Spleen (tissue), 11 donors: Measurements from ENCODE around the gene RABGEF1. TPM values are rescaled to one million over a fixed set of nuclear protein-coding genes. Genes with fewer than 3 reads are reported as not detected.
"Not testable (repeated sequence)": the region's sequence is repeated elsewhere in the genome, so short reads cannot be mapped to it uniquely, and the experiment has no call there.

ENCODE experiments used
- DNase-seq: peaks from one replicate; pipeline ENCODE4 v3.0.0-alpha.2; 2020
- H3K27ac ChIP-seq, 8 donors: fragments of 200-600 bp; sonication (generic) in 7 of 8; 1 replicate in 4 of 8; 2 replicates in 4 of 8; pipeline versions ENCODE4 v1.5.0 to v1.8.0; 2016 to 2021; ENCODE audit warnings: inconsistent platforms in 4 of 8, mild to moderate bottlenecking in 4 of 8, moderate library complexity in 1 of 8
- H3K27me3 ChIP-seq, 7 donors: fragments of 200-600 bp; sonication (generic) in 6 of 7; replicated peaks in 1 of 7; 1 replicate in 4 of 7; 2 replicates in 3 of 7; pipeline versions ENCODE4 v1.5.0 to v1.8.0; 2016 to 2021; ENCODE audit warnings: inconsistent platforms in 3 of 7, mild to moderate bottlenecking in 1 of 7
- H3K36me3 ChIP-seq, 6 donors: fragments of 200-600 bp; sonication (generic) in 5 of 6; 1 replicate in 4 of 6; 2 replicates in 2 of 6; pipeline versions ENCODE4 v1.5.0 to v1.8.0; 2016 to 2021; ENCODE audit warnings: inconsistent platforms in 2 of 6
- H3K4me1 ChIP-seq, 6 donors: fragments of 200-600 bp; sonication (generic) in 5 of 6; 1 replicate in 3 of 6; 2 replicates in 3 of 6; pipeline versions ENCODE4 v1.5.0 to v1.8.0; 2016 to 2021; ENCODE audit warnings: inconsistent platforms in 3 of 6
- H3K4me3 ChIP-seq, 8 donors: fragments of 200-600 bp; sonication (generic) in 7 of 8; 1 replicate in 4 of 8; 2 replicates in 4 of 8; pipeline versions ENCODE4 v1.5.0 to v1.8.0; 2016 to 2021; ENCODE audit warnings: inconsistent platforms in 4 of 8, mild to moderate bottlenecking in 4 of 8, moderate library complexity in 2 of 8
- H3K9me3 ChIP-seq, 8 donors: fragments of 200-600 bp; sonication (generic) in 7 of 8; 1 replicate in 4 of 8; 2 replicates in 4 of 8; pipeline versions ENCODE4 v1.5.0 to v1.8.0; 2016 to 2021; ENCODE audit warnings: inconsistent platforms in 4 of 8
- POLR2A ChIP-seq, 3 donors: fragments of 450-650 bp; IDR thresholded peaks; one replicate each; pipeline ENCODE4 v1.5.1; 2017; ENCODE audit warnings: antibody characterized with exemption in 3 of 3, mild to moderate bottlenecking in 1 of 3
- POLR2AphosphoS5 ChIP-seq, 3 donors: sonication (generic); formaldehyde crosslinking; IDR thresholded peaks; one replicate each; pipeline ENCODE4 v1.5.1; 2017; ENCODE audit warnings: antibody characterized with exemption in 3 of 3
- WGBS, 5 donors: extraction: QIAGEN DNeasy Blood & Tissue Kit in 3 of 5; methylation state at CpG; one replicate each; pipeline versions ENCODE4 v1.1.5 to v1.1.7; 2013 to 2018; 5-methylcytosine and 5-hydroxymethylcytosine counted together
- intact Hi-C: fragments of 100-400 bp; cut with DNase I; formaldehyde crosslinking; loops from one replicate; pipeline ENCODE4 v1.15.0; 2023; ENCODE audit warnings: low total_unique reads
- polyA plus RNA-seq, 3 donors: library from polyadenylated mRNA; stranded (reverse); fragments of 200-250 nt; gene quantifications; one replicate each; pipeline ENCODE4 v1.2.1, GENCODE V29; 2013
- total RNA-seq, 7 donors: library from RNA; depleted of rRNA in 3 of 7; stranded (reverse); fragments of >200 nt in 3 of 7; fragmentation: NEBNext Ultra II Directional in 4 of 7; extraction: Animal tissue kit (Norgen Biotek cat#: 25700) in 4 of 7; gene quantifications; one replicate each; pipeline versions ENCODE4 v1.1.0 to v1.2.1, GENCODE V29; 2016 to 2021
- TF ChIP-seq, protein P1 (sequence below), 11 experiments: fragments of 200-600 bp in 7 of 11; fragments of 450-650 bp in 4 of 11; sonication (generic) in 4 of 11; IDR thresholded peaks in 8 of 11; conservative IDR thresholded peaks in 3 of 11; 1 replicate in 7 of 11; 2 replicates in 4 of 11; pipeline versions ENCODE4 v1.4.0 to v1.8.0; 2016 to 2021; ENCODE audit warnings: antibody characterized with exemption in 11 of 11, inconsistent platforms in 4 of 11, mild to moderate bottlenecking in 1 of 11
- donor health status: healthy with polysubstance abuse.
- donor health status: DM: no; HTN: no; CAD: no; lungs with moderate emphysema.
- donor health status: DM: no; HTN: no; CAD: no.
- donor health status: Bipolar disorder and iron deficiency.
- donor health status: healthy.
- donor health status: DM: no; HTN: no; CAD: no.
- donor health status: DM: yes; HTN: yes; CAD: no.

Gene RABGEF1
- total and polyA plus RNA-seq, 10 donors: 8.3 to 39.6 (median 27.4) TPM

DNA sequence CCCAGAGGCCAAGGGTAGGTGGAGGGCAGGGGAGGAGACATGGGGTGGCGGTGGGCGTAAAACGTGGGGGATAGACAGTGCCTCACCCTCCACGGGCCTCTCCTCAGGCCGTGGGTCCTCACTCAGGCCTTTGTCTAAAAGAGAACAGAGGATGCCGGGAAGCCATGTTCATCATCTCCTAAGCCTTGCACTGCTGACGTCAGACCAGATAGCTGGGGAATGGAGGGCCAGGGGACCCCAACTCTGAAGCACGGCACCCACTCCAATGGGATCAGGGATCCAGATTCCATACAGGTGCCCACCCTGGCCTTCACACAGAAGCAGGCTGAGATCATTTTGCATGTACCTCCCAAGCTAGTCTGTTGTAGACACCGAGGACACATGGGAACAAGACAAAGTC is 97.1 kb downstream of the RABGEF1 start:
- Histone ChIP-seq H3K27ac (no peak overlapping the region), H3K4me1 (peaks cover 0 to under 1% (median 0%) of the 10 kb centered on the region in 6 donors), H3K36me3 (no peaks in the 10 kb centered on the region), H3K9me3 (peaks cover 0 to 13% (median 7%) of the 10 kb centered on the region in 8 donors), H3K27me3 (no peaks in the 10 kb centered on the region), H3K4me3 (no peak overlapping the region)
- TF ChIP-seq POLR2AphosphoS5 (IDR thresholded peaks at IDR 0.05): no peak
- no peak for TF ChIP-seq POLR2A (IDR thresholded peaks at IDR 0.05)
- TF ChIP-seq, protein P1, sequence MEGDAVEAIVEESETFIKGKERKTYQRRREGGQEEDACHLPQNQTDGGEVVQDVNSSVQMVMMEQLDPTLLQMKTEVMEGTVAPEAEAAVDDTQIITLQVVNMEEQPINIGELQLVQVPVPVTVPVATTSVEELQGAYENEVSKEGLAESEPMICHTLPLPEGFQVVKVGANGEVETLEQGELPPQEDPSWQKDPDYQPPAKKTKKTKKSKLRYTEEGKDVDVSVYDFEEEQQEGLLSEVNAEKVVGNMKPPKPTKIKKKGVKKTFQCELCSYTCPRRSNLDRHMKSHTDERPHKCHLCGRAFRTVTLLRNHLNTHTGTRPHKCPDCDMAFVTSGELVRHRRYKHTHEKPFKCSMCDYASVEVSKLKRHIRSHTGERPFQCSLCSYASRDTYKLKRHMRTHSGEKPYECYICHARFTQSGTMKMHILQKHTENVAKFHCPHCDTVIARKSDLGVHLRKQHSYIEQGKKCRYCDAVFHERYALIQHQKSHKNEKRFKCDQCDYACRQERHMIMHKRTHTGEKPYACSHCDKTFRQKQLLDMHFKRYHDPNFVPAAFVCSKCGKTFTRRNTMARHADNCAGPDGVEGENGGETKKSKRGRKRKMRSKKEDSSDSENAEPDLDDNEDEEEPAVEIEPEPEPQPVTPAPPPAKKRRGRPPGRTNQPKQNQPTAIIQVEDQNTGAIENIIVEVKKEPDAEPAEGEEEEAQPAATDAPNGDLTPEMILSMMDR (IDR thresholded peaks at IDR 0.05 in 8 of 11, conservative IDR thresholded peaks at IDR 0.05 in 3 of 11): no peak
- DNase-seq: peak; percentile 31
- 89 to 96% (median 92%) methylated on average over 8 to 9 of the region's 9 CpGs for WGBS, 5 donors
- intact Hi-C loops: no loop called here

DNA sequence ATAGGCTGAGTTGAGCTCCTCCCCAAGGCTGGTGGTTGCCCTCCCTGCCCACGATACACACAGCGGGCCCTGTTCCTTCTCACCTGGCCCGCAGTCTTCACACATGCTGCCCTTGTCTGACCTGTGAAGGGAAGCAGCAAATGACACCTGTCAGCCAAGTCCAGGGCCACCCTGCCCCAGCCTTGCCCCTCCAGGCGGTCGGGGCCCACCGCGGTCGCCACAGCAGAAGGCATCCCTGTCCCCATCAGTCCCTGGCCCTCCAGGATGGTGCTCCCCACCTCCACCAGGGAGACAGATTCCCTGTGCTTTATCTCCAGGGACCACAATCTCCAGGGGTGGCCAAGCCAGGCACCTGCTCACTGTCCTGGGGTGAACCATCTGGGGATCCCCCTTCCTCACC is 99.3 kb downstream of the RABGEF1 start:
- H3K27ac ChIP-seq: no peak overlapping the region
- H3K27me3 ChIP-seq: no peaks in the 10 kb centered on the region
- TF ChIP-seq POLR2AphosphoS5 (IDR thresholded peaks at IDR 0.05) (no peak), POLR2A (IDR thresholded peaks at IDR 0.05) (no peak)
- TF ChIP-seq, protein P1 (IDR thresholded peaks at IDR 0.05 in 8 of 11, conservative IDR thresholded peaks at IDR 0.05 in 3 of 11): no peak
- intact Hi-C loops: no loop called here
- peaks cover 0 to 18% (median 11%) of the 10 kb centered on the region in 6 donors for H3K4me1 ChIP-seq
- H3K36me3 ChIP-seq: no peaks in the 10 kb centered on the region
- 61 to 90% (median 85%) methylated on average over 3 to 8 of the region's 8 CpGs for WGBS, 5 donors
- DNase-seq: peak; percentile 64
- H3K4me3 ChIP-seq: no peak overlapping the region
- peaks cover 0 to 13% (median 7%) of the 10 kb centered on the region in 8 donors for H3K9me3 ChIP-seq

DNA sequence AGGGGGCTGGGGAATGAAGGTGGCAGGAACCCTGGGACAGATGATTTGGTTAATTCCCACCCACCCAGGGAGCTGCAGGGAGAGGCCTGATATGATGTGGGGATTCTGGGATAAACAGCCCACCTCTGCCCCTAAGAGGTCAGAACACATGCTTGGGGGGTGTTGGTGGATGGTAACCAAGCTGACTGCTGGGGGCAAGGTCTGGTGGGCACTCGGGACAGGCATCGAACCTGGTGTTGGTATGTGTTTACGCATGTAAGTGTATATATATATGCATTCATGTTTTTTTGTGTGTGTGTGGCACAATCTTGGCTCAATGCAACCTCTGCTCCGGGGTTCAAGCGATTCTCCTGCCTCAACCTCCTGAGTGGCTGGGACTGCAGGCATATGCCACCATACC is 99.8 kb downstream of the RABGEF1 start:
- H3K9me3 ChIP-seq: peaks cover 0 to 13% (median 7%) of the 10 kb centered on the region in 8 donors
- peaks cover 1 to 21% (median 13%) of the 10 kb centered on the region in 6 donors for H3K4me1 ChIP-seq
- intact Hi-C loops: no loop called here
- H3K27me3 ChIP-seq: no peaks in the 10 kb centered on the region
- peak; percentile 54 for DNase-seq
- no peak overlapping the region for H3K4me3 ChIP-seq
- WGBS, 5 donors: 90 to 96% (median 94%) methylated on average over 5 of the region's 5 CpGs
- no peak overlapping the region for H3K27ac ChIP-seq
- H3K36me3 ChIP-seq: no peaks in the 10 kb centered on the region
- TF ChIP-seq POLR2AphosphoS5 (IDR thresholded peaks at IDR 0.05): no peak
- TF ChIP-seq, protein P1 (IDR thresholded peaks at IDR 0.05 in 8 of 11, conservative IDR thresholded peaks at IDR 0.05 in 3 of 11): no peak
- TF ChIP-seq POLR2A (IDR thresholded peaks at IDR 0.05): no peak

DNA sequence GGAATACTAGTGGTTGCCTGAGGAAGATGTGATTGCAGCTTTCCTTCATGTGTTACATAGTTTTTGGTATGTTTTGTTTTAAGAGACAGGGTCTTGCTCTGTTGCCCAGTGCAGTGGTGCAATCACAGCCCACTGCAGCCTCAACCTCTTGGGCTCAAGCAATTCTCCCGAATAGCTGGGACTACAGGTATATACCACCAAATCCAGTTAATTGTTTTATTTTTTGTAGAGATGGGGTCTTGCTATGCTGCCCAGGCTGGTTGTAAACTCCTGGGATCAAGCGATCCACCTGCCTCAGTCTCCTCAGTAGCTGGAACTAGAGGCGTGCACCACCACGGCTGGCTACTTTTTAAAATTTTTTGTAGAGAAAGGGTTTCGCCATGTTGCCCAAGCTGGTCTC is 101.4 kb downstream of the RABGEF1 start:
- TF ChIP-seq POLR2A (IDR thresholded peaks at IDR 0.05): no peak
- TF ChIP-seq, protein P1 (IDR thresholded peaks at IDR 0.05 in 8 of 11, conservative IDR thresholded peaks at IDR 0.05 in 3 of 11): no peak
- TF ChIP-seq POLR2AphosphoS5 (IDR thresholded peaks at IDR 0.05): no peak
- WGBS, 5 donors: 93 to 100% (median 95%) methylated on average over 5 of the region's 5 CpGs

DNA sequence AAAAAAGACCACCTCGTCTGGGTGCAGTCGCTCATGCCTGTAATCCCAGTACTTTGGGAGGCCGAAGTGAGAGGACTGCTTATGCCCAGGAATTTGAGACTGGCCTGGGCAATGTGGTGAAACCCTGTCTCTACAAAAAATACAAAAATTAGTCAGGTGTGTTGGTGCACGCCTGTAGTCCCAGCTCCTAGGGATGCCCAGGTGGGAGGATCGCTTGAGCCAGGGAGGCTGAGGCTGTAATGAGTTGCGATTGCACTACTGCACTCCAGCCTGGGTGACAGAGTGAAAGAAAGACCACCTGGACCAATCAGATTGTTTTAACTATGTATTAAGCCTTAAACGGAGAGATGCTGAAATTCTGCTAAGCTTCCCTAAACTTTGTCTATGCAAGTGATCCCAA is 103.0 kb downstream of the RABGEF1 start:
- Histone ChIP-seq H3K27ac (peak overlapping the region in 1 of 8 donors; percentile 91), H3K4me1 (peaks cover 5 to 45% (median 20%) of the 10 kb centered on the region in 6 donors), H3K4me3 (peak overlapping the region in 3 of 8 donors; percentile 74 to 88 (median 87))
- H3K36me3 ChIP-seq, H3K27me3 ChIP-seq, intact Hi-C loops, DNase-seq, H3K9me3 ChIP-seq: not testable (repeated sequence)
- 75 to 84% (median 80%) methylated on average over 7 of the region's 7 CpGs for whole genome bisulfite sequencing, 5 donors

More for the DNA sequence above, 101.4 kb downstream of the RABGEF1 start:
- Histone ChIP-seq H3K4me1 (peaks cover 5 to 34% (median 20%) of the 10 kb centered on the region in 6 donors), H3K27me3 (no peaks in the 10 kb centered on the region), H3K27ac (no peak overlapping the region), H3K36me3 (no peaks in the 10 kb centered on the region), H3K9me3 (peaks cover 0 to 4% (median 3%) of the 10 kb centered on the region in 8 donors), H3K4me3 (no peak overlapping the region)
- intact Hi-C loops: no loop called here
- peak; percentile 41 for DNase-seq
